ENCODE measurements around the gene TYSND1.

The TYSND1 gene

GRCh38 chr10:70094250-70094649, 52.2 kb downstream of the TYSND1 start:
- Histone ChIP-seq H3K4me3 (ENCODE audit: low read length) (no peak overlapping the region), H3K27me3 (ENCODE audit: control insufficient read depth, insufficient read depth, low read length) (no peaks in the 10 kb centered on the region), H3K36me3 (ENCODE audit: control insufficient read depth, insufficient read depth, low read length) (no peaks in the 10 kb centered on the region), H3K9me3 (ENCODE audit: control insufficient read depth, insufficient read depth, low read length) (no peaks in the 10 kb centered on the region), H3K4me1 (ENCODE audit: control insufficient read depth, insufficient read depth, low read length) (no peaks in the 10 kb centered on the region), H3K27ac (ENCODE audit: low read length) (no peak overlapping the region)
- no peak for DNase-seq (ENCODE audit: low read depth, low spot score)
- WGBS (ENCODE audit: insufficient coverage, insufficient read length): no CpG with 5 or more reads among the region's 2 CpGs

- H3K27me3 ChIP-seq (ENCODE audit: control insufficient read depth, insufficient read depth, low read length): no peaks in the 10 kb centered on the region
- H3K27ac ChIP-seq (ENCODE audit: low read length): no peak overlapping the region
- no peaks in the 10 kb centered on the region for H3K9me3 ChIP-seq (ENCODE audit: control insufficient read depth, insufficient read depth, low read length)
- H3K36me3 ChIP-seq (ENCODE audit: control insufficient read depth, insufficient read depth, low read length): no peaks in the 10 kb centered on the region
- DNase-seq (ENCODE audit: low read depth, low spot score): no peak
- no peak overlapping the region for H3K4me3 ChIP-seq (ENCODE audit: low read length)
- no CpG with 5 or more reads among the region's 9 CpGs for WGBS (ENCODE audit: insufficient coverage, insufficient read length)
- H3K4me1 ChIP-seq (ENCODE audit: control insufficient read depth, insufficient read depth, low read length): no peaks in the 10 kb centered on the region
Observed at GRCh38 chr10:70093335-70093944, 53.1 kb downstream of the TYSND1 start.

- Histone ChIP-seq H3K4me3 (ENCODE audit: low read length) (no peak overlapping the region), H3K27me3 (ENCODE audit: control insufficient read depth, insufficient read depth, low read length) (no peaks in the 10 kb centered on the region), H3K9me3 (ENCODE audit: control insufficient read depth, insufficient read depth, low read length) (no peaks in the 10 kb centered on the region), H3K4me1 (ENCODE audit: control insufficient read depth, insufficient read depth, low read length) (no peaks in the 10 kb centered on the region), H3K36me3 (ENCODE audit: control insufficient read depth, insufficient read depth, low read length) (no peaks in the 10 kb centered on the region), H3K27ac (ENCODE audit: low read length) (no peak overlapping the region)
- no CpG with 5 or more reads among the region's 7 CpGs for WGBS (ENCODE audit: insufficient coverage, insufficient read length)
- DNase-seq (ENCODE audit: low read depth, low spot score): no peak
Observed at GRCh38 chr10:70092389-70092718, 54.1 kb downstream of the TYSND1 start.

- no peaks in the 10 kb centered on the region for H3K4me1 ChIP-seq (ENCODE audit: control insufficient read depth, insufficient read depth, low read length)
- no peak overlapping the region for H3K27ac ChIP-seq (ENCODE audit: low read length)
Observed at GRCh38 chr10:70090951-70091350, 55.5 kb downstream of the TYSND1 start.

GRCh38 chr10:70090013-70090412, 56.5 kb downstream of the TYSND1 start:
- no peak for DNase-seq (ENCODE audit: low read depth, low spot score)
- Histone ChIP-seq H3K36me3 (ENCODE audit: control insufficient read depth, insufficient read depth, low read length) (no peaks in the 10 kb centered on the region), H3K9me3 (ENCODE audit: control insufficient read depth, insufficient read depth, low read length) (no peaks in the 10 kb centered on the region), H3K4me1 (ENCODE audit: control insufficient read depth, insufficient read depth, low read length) (no peaks in the 10 kb centered on the region), H3K27me3 (ENCODE audit: control insufficient read depth, insufficient read depth, low read length) (no peaks in the 10 kb centered on the region), H3K4me3 (ENCODE audit: low read length) (no peak overlapping the region), H3K27ac (ENCODE audit: low read length) (no peak overlapping the region)
- WGBS (ENCODE audit: insufficient coverage, insufficient read length): no CpG with 5 or more reads among the region's 8 CpGs

More at GRCh38 chr10:70090951-70091350, 55.5 kb downstream of the TYSND1 start:
- DNase-seq (ENCODE audit: low read depth, low spot score): no peak
- no peak overlapping the region for H3K4me3 ChIP-seq (ENCODE audit: low read length)
- no peaks in the 10 kb centered on the region for H3K27me3 ChIP-seq (ENCODE audit: control insufficient read depth, insufficient read depth, low read length)
- no peaks in the 10 kb centered on the region for H3K9me3 ChIP-seq (ENCODE audit: control insufficient read depth, insufficient read depth, low read length)
- no CpG with 5 or more reads among the region's 5 CpGs for WGBS (ENCODE audit: insufficient coverage, insufficient read length)
- H3K36me3 ChIP-seq (ENCODE audit: control insufficient read depth, insufficient read depth, low read length): no peaks in the 10 kb centered on the region

- no peak for DNase-seq (ENCODE audit: low read depth, low spot score)
- no CpG with 5 or more reads among the region's 3 CpGs for WGBS (ENCODE audit: insufficient coverage, insufficient read length)
- Histone ChIP-seq H3K9me3 (ENCODE audit: control insufficient read depth, insufficient read depth, low read length) (no peaks in the 10 kb centered on the region), H3K4me3 (ENCODE audit: low read length) (no peak overlapping the region), H3K4me1 (ENCODE audit: control insufficient read depth, insufficient read depth, low read length) (no peaks in the 10 kb centered on the region), H3K27me3 (ENCODE audit: control insufficient read depth, insufficient read depth, low read length) (no peaks in the 10 kb centered on the region), H3K36me3 (ENCODE audit: control insufficient read depth, insufficient read depth, low read length) (no peaks in the 10 kb centered on the region), H3K27ac (ENCODE audit: low read length) (no peak overlapping the region)
Observed at GRCh38 chr10:70088308-70088698, 58.2 kb downstream of the TYSND1 start.

All from iPS DF 6.9 (cell line).